Measurements from ENCODE around the gene HINT2. TPM values are rescaled to one million over a fixed set of nuclear protein-coding genes. Genes with fewer than 3 reads are reported as not detected.

Gene HINT2
- total and polyA plus RNA-seq, 2 experiments from 2014 or later, result 30.6 to 50.7 TPM

DNA sequence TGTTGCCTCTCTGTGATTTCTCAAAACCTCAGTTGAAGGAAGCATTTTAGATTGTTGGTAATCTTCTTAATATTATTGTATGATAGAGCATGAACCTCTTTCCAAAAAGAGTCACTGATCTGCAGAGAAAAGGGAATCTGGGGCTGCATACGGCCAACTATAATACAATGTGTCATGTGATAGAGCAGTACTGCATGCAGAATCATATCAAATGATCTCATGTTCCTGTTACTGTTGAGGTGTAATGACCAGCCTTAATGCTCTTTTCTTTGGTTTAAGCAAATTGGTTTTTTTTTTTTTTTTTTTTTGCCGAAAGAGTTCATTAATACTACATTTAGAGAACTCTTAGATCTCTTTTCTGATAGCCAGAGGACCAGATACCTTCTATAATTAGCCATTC, 47.8 kb downstream of the HINT2 start:
- Histone ChIP-seq H3K9me3 (ENCODE audit: low read depth) (no peaks in the 10 kb centered on the region), H3K27me3 (replicated peaks; ENCODE audit: insufficient read depth) (peaks cover 5% of the 10 kb centered on the region), H2AFZ (no peak overlapping the region), H3K36me3 (ENCODE audit: low read depth) (no peaks in the 10 kb centered on the region), H4K20me1 (ENCODE audit: insufficient read depth) (no peaks in the 10 kb centered on the region), H3K4me2 (ENCODE audit: unreplicated experiment) (no peak overlapping the region), H3K79me2 (ENCODE audit: insufficient read depth) (no peaks in the 10 kb centered on the region), H3K4me3 (no peak overlapping the region), H3K9me2 (ENCODE audit: insufficient read depth) (no peaks in the 10 kb centered on the region), H3K27ac (no peak overlapping the region), H3K9ac (no peak overlapping the region), H3F3A (ENCODE audit: insufficient read depth) (peaks cover 3% of the 10 kb centered on the region; the same call in 1 of the 2 replicates), H3K4me1 (ENCODE audit: insufficient read depth) (peaks cover 4% of the 10 kb centered on the region)
- in situ Hi-C loops (cut with MboI), result no loop called here
- DNase-seq, result no peak
- WGBS, 2 experiments (ENCODE audit: low coverage in 1 of 2, low lambda C conversion rate in 2 of 2, missing lambda C conversion rate in 2 of 2), result 90 to 98% methylated on average over 2 of the region's 2 CpGs
- TF ChIP-seq EZH2 (IDR thresholded peaks at IDR 0.05; ENCODE audit: insufficient read depth, poor library complexity, severe bottlenecking) (no peak), EZH2phosphoT487 (IDR thresholded peaks at IDR 0.05; ENCODE audit: insufficient read depth, low read depth) (no peak)

DNA sequence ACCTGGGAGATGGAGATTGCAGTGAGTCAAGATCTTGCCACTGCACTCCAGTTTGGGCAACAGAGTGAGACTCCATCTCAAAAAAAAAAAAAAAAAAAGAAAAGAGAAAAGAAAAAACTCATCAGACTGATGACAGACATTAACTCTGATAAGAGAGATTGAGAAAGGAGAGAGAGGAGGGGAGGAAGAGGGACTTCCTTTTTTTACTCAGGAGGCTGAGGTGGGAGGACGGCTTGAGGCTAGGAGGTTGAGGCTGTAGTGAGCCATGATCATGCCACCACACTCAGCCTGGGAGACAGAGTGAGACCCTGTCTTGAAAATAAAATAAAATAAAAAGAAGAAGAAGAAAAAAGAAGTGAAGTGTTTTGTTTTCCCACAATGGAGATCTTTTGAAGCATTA, 51.0 kb downstream of the HINT2 start:
- WGBS, 2 experiments (ENCODE audit: low coverage in 1 of 2, low lambda C conversion rate in 2 of 2, missing lambda C conversion rate in 2 of 2), result 95 to 100% methylated on average over 1 of the region's 1 CpG
- H3K27ac ChIP-seq, result no peak overlapping the region
- no peaks in the 10 kb centered on the region for H3K4me1 ChIP-seq (ENCODE audit: insufficient read depth)
- H3K9ac ChIP-seq, result no peak overlapping the region
- no peaks in the 10 kb centered on the region for H3K79me2 ChIP-seq (ENCODE audit: insufficient read depth)
- H3K36me3 ChIP-seq (ENCODE audit: low read depth), result no peaks in the 10 kb centered on the region
- H3F3A ChIP-seq (ENCODE audit: insufficient read depth), result 0 out of 2 replicates have a peak, but pooled peaks cover 3% of the 10 kb centered on the region
- H3K9me3 ChIP-seq (ENCODE audit: low read depth), result no peaks in the 10 kb centered on the region
- no peaks in the 10 kb centered on the region for H4K20me1 ChIP-seq (ENCODE audit: insufficient read depth)
- H3K27me3 ChIP-seq (replicated peaks; ENCODE audit: insufficient read depth), result no peaks in the 10 kb centered on the region
- in situ Hi-C loops (cut with MboI), result no loop called here
- no peak overlapping the region for H3K4me3 ChIP-seq
- no peak overlapping the region for H2AFZ ChIP-seq
- DNase-seq, result no peak
- no peak for TF ChIP-seq EZH2 (IDR thresholded peaks at IDR 0.05; ENCODE audit: insufficient read depth, poor library complexity, severe bottlenecking)
- TF ChIP-seq EZH2phosphoT487 (IDR thresholded peaks at IDR 0.05; ENCODE audit: insufficient read depth, low read depth), result no peak
- no peak overlapping the region for H3K4me2 ChIP-seq (ENCODE audit: unreplicated experiment)
- no peaks in the 10 kb centered on the region for H3K9me2 ChIP-seq (ENCODE audit: insufficient read depth)

DNA sequence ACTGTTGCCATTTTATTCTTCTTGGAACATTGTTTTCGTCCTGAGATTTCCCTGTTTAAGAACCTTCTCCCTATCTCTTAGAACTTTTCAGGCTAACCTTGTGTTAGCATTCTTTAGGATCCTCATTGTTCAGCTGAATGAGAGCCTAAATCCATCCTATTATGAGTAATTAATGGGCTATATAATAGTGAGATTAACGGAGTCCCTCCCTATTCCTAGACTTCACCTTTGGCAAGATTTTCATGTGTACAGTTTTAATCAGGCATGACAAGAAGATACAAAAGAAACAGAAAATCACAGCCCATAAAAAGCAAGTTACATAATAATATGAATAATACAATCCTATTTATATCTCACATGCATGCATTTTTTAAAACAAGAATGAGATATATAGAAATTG, 51.7 kb downstream of the HINT2 start:
- no peak for DNase-seq
- H3K9me3 ChIP-seq (ENCODE audit: low read depth), result no peaks in the 10 kb centered on the region
- no peak overlapping the region for H3K4me2 ChIP-seq (ENCODE audit: unreplicated experiment)
- 0 out of 2 replicates have a peak, but pooled peaks cover 9% of the 10 kb centered on the region for H3F3A ChIP-seq (ENCODE audit: insufficient read depth)
- 73 to 86% methylated on average over 2 of the region's 2 CpGs for WGBS, 2 experiments (ENCODE audit: low coverage in 1 of 2, low lambda C conversion rate in 2 of 2, missing lambda C conversion rate in 2 of 2)
- in situ Hi-C loops (cut with MboI), result no loop called here
- TF ChIP-seq EZH2 (IDR thresholded peaks at IDR 0.05; ENCODE audit: insufficient read depth, poor library complexity, severe bottlenecking), result no peak
- no peak for TF ChIP-seq EZH2phosphoT487 (IDR thresholded peaks at IDR 0.05; ENCODE audit: insufficient read depth, low read depth)
- no peaks in the 10 kb centered on the region for H3K36me3 ChIP-seq (ENCODE audit: low read depth)
- H3K9me2 ChIP-seq (ENCODE audit: insufficient read depth), result no peaks in the 10 kb centered on the region
- no peak overlapping the region for H2AFZ ChIP-seq
- H3K9ac ChIP-seq, result no peak overlapping the region
- no peak overlapping the region for H3K4me3 ChIP-seq
- H3K27me3 ChIP-seq (replicated peaks; ENCODE audit: insufficient read depth), result no peaks in the 10 kb centered on the region
- no peaks in the 10 kb centered on the region for H3K79me2 ChIP-seq (ENCODE audit: insufficient read depth)
- no peak overlapping the region for H3K27ac ChIP-seq
- no peaks in the 10 kb centered on the region for H4K20me1 ChIP-seq (ENCODE audit: insufficient read depth)
- no peaks in the 10 kb centered on the region for H3K4me1 ChIP-seq (ENCODE audit: insufficient read depth)

Small RNAs within 50 kb of the gene (small RNA-seq; reads per million reads assigned to genes)
- gene HINT2 (ENCODE audit: low read depth, low replicate concordance), result not detected

Other genes starting within 250 kb of the HINT2 start
- gene TESK1, start 209.8 kb downstream of the HINT2 start, total RNA-seq (2014; rRNA removed; shearing (Covaris generic)), result 21.6 and 33.0 TPM in 2 replicates
- gene TESK1, start 209.8 kb downstream of the HINT2 start, polyA plus RNA-seq (2016; fragmentation: Nextera tagmentation; extraction: Ambion mirVana), result 14.1 and 14.9 TPM in 2 replicates
- 3.9 TPM in 1 of 2 replicates, not detected in the other for gene CD72, start 196.6 kb downstream of the HINT2 start, total RNA-seq (2014; rRNA removed; shearing (Covaris generic))
- 1.6 and 1.9 TPM in 2 replicates for gene CD72, start 196.6 kb downstream of the HINT2 start, polyA plus RNA-seq (2016; fragmentation: Nextera tagmentation; extraction: Ambion mirVana)
- gene SIT1, start 164.1 kb downstream of the HINT2 start, total RNA-seq (2014; rRNA removed; shearing (Covaris generic)), result not detected in 2 replicates
- gene SIT1, start 164.1 kb downstream of the HINT2 start, polyA plus RNA-seq (2016; fragmentation: Nextera tagmentation; extraction: Ambion mirVana), result 0.58 TPM in 1 of 2 replicates, not detected in the other
- gene RMRP, start 157.0 kb downstream of the HINT2 start, total RNA-seq (2014; rRNA removed; shearing (Covaris generic)), result 14,230 and 20,944 TPM in 2 replicates
- not detected in 2 replicates for gene RMRP, start 157.0 kb downstream of the HINT2 start, polyA plus RNA-seq (2016; fragmentation: Nextera tagmentation; extraction: Ambion mirVana)
- 20.5 and 28.6 TPM in 2 replicates for gene CCDC107, start 156.8 kb downstream of the HINT2 start, total RNA-seq (2014; rRNA removed; shearing (Covaris generic))
- gene CCDC107, start 156.8 kb downstream of the HINT2 start, polyA plus RNA-seq (2016; fragmentation: Nextera tagmentation; extraction: Ambion mirVana), result 52.8 and 55.7 TPM in 2 replicates
- gene ARHGEF39, start 149.8 kb downstream of the HINT2 start, total RNA-seq (2014; rRNA removed; shearing (Covaris generic)), result 0.13 and 2.1 TPM in 2 replicates
- gene ARHGEF39, start 149.8 kb downstream of the HINT2 start, polyA plus RNA-seq (2016; fragmentation: Nextera tagmentation; extraction: Ambion mirVana), result 1.6 and 1.8 TPM in 2 replicates
- 3.4 and 4.3 TPM in 2 replicates for gene CA9, start 141.1 kb downstream of the HINT2 start, total RNA-seq (2014; rRNA removed; shearing (Covaris generic))
- 2.3 and 2.7 TPM in 2 replicates for gene CA9, start 141.1 kb downstream of the HINT2 start, polyA plus RNA-seq (2016; fragmentation: Nextera tagmentation; extraction: Ambion mirVana)
- gene TPM2, start 125.1 kb downstream of the HINT2 start, total RNA-seq (2014; rRNA removed; shearing (Covaris generic)), result 1,596 and 1,625 TPM in 2 replicates
- 3,527 and 3,584 TPM in 2 replicates for gene TPM2, start 125.1 kb downstream of the HINT2 start, polyA plus RNA-seq (2016; fragmentation: Nextera tagmentation; extraction: Ambion mirVana)
- gene TLN1, start 82.8 kb downstream of the HINT2 start, total RNA-seq (2014; rRNA removed; shearing (Covaris generic)), result 527 and 566 TPM in 2 replicates
- 198 and 202 TPM in 2 replicates for gene TLN1, start 82.8 kb downstream of the HINT2 start, polyA plus RNA-seq (2016; fragmentation: Nextera tagmentation; extraction: Ambion mirVana)
- gene CREB3, start 82.4 kb downstream of the HINT2 start, total RNA-seq (2014; rRNA removed; shearing (Covaris generic)), result 101 and 111 TPM in 2 replicates
- gene CREB3, start 82.4 kb downstream of the HINT2 start, polyA plus RNA-seq (2016; fragmentation: Nextera tagmentation; extraction: Ambion mirVana), result 113 and 114 TPM in 2 replicates
- gene GBA2, start 65.8 kb downstream of the HINT2 start, total RNA-seq (2014; rRNA removed; shearing (Covaris generic)), result 20.3 and 30.0 TPM in 2 replicates
- 24.0 and 27.6 TPM in 2 replicates for gene GBA2, start 65.8 kb downstream of the HINT2 start, polyA plus RNA-seq (2016; fragmentation: Nextera tagmentation; extraction: Ambion mirVana)
- gene RGP1, start 65.8 kb downstream of the HINT2 start, total RNA-seq (2014; rRNA removed; shearing (Covaris generic)), result 19.1 and 20.0 TPM in 2 replicates
- gene RGP1, start 65.8 kb downstream of the HINT2 start, polyA plus RNA-seq (2016; fragmentation: Nextera tagmentation; extraction: Ambion mirVana), result 4.7 and 4.8 TPM in 2 replicates
- not detected in 2 replicates for gene MSMP, start 60.8 kb downstream of the HINT2 start, total RNA-seq (2014; rRNA removed; shearing (Covaris generic))
- not detected in 2 replicates for gene MSMP, start 60.8 kb downstream of the HINT2 start, polyA plus RNA-seq (2016; fragmentation: Nextera tagmentation; extraction: Ambion mirVana)
- gene NPR2, start 23.5 kb downstream of the HINT2 start, total RNA-seq (2014; rRNA removed; shearing (Covaris generic)), result 26.7 and 26.9 TPM in 2 replicates
- gene NPR2, start 23.5 kb downstream of the HINT2 start, polyA plus RNA-seq (2016; fragmentation: Nextera tagmentation; extraction: Ambion mirVana), result 9.7 and 11.8 TPM in 2 replicates
- 0.76 and 0.97 TPM in 2 replicates for gene SPAG8, start 2.8 kb downstream of the HINT2 start, total RNA-seq (2014; rRNA removed; shearing (Covaris generic))
- 1.2 and 1.3 TPM in 2 replicates for gene SPAG8, start 2.8 kb downstream of the HINT2 start, polyA plus RNA-seq (2016; fragmentation: Nextera tagmentation; extraction: Ambion mirVana)
- gene FAM221B, start 13.7 kb upstream of the HINT2 start, total RNA-seq (2014; rRNA removed; shearing (Covaris generic)), result not detected in 2 replicates
- not detected in 2 replicates for gene FAM221B, start 13.7 kb upstream of the HINT2 start, polyA plus RNA-seq (2016; fragmentation: Nextera tagmentation; extraction: Ambion mirVana)
- gene TMEM8B, start 14.2 kb upstream of the HINT2 start, total RNA-seq (2014; rRNA removed; shearing (Covaris generic)), result 3.7 and 3.9 TPM in 2 replicates
- gene TMEM8B, start 14.2 kb upstream of the HINT2 start, polyA plus RNA-seq (2016; fragmentation: Nextera tagmentation; extraction: Ambion mirVana), result 4.0 and 4.9 TPM in 2 replicates
- not detected in 2 replicates for gene OR13J1, start 55.4 kb upstream of the HINT2 start, total RNA-seq (2014; rRNA removed; shearing (Covaris generic))
- not detected in 2 replicates for gene OR13J1, start 55.4 kb upstream of the HINT2 start, polyA plus RNA-seq (2016; fragmentation: Nextera tagmentation; extraction: Ambion mirVana)
- gene HRCT1, start 91.2 kb upstream of the HINT2 start, total RNA-seq (2014; rRNA removed; shearing (Covaris generic)), result 0.76 and 1.2 TPM in 2 replicates
- 3.4 and 3.6 TPM in 2 replicates for gene HRCT1, start 91.2 kb upstream of the HINT2 start, polyA plus RNA-seq (2016; fragmentation: Nextera tagmentation; extraction: Ambion mirVana)
- gene SPAAR, start 94.4 kb upstream of the HINT2 start, total RNA-seq (2014; rRNA removed; shearing (Covaris generic)), result not detected in 2 replicates
- gene SPAAR, start 94.4 kb upstream of the HINT2 start, polyA plus RNA-seq (2016; fragmentation: Nextera tagmentation; extraction: Ambion mirVana), result 0.23 and 0.39 TPM in 2 replicates
- gene OR2S2, start 143.1 kb upstream of the HINT2 start, total RNA-seq (2014; rRNA removed; shearing (Covaris generic)), result 0.11 TPM in 1 of 2 replicates, not detected in the other
- gene OR2S2, start 143.1 kb upstream of the HINT2 start, polyA plus RNA-seq (2016; fragmentation: Nextera tagmentation; extraction: Ambion mirVana), result 0.30 and 0.67 TPM in 2 replicates
- gene RECK, start 221.9 kb upstream of the HINT2 start, total RNA-seq (2014; rRNA removed; shearing (Covaris generic)), result 113 and 127 TPM in 2 replicates
- gene RECK, start 221.9 kb upstream of the HINT2 start, polyA plus RNA-seq (2016; fragmentation: Nextera tagmentation; extraction: Ambion mirVana), result 161 and 165 TPM in 2 replicates